K562 (cell line): ENCODE data around the gene CCDC178.

Experiments used
- CHD2 ChIP-seq: IDR thresholded peaks from 2 replicates; pipeline ENCODE4 v1.6.1; 2011; ENCODE audit warnings: low read depth, low read length
- HDAC2 ChIP-seq: fragments of 450-650 bp; IDR thresholded peaks from 2 replicates; pipeline ENCODE4 v1.6.1; 2016; ENCODE audit warnings: mild to moderate bottlenecking
- KLF13 ChIP-seq: fragments of 450-650 bp; IDR thresholded peaks from 2 replicates; pipeline ENCODE4 v1.6.1; 2016; ENCODE audit warnings: missing genetic modification characterization, low read depth, mild to moderate bottlenecking, missing compliant biosample characterization, moderate library complexity, borderline replicate concordance
- MAFG ChIP-seq: fragments of 450-650 bp; conservative IDR thresholded peaks from 2 replicates; pipeline ENCODE4 v1.6.1; 2016; ENCODE audit warnings: missing genetic modification characterization, missing compliant biosample characterization
- MXI1 ChIP-seq: IDR thresholded peaks from 2 replicates; pipeline ENCODE4 v1.6.1; 2011; ENCODE audit warnings: low read depth, mild to moderate bottlenecking, improper control_type of control experiment, low read length
- NUFIP1 ChIP-seq: fragments of 450-650 bp; IDR thresholded peaks from 2 replicates; pipeline ENCODE4 v1.6.1; 2018; ENCODE audit not compliant: partially characterized antibody
- POLR3A ChIP-seq: IDR thresholded peaks from 2 replicates; pipeline ENCODE4 v1.6.1; 2011; ENCODE audit warnings: borderline replicate concordance, mild to moderate bottlenecking, moderate library complexity; ENCODE audit not compliant: insufficient read length, insufficient read depth; ENCODE audit errors: extremely low read depth
- RBM14 ChIP-seq: fragments of 200-400 bp; formaldehyde crosslinking; IDR thresholded peaks from 2 replicates; pipeline ENCODE4 v1.6.1; 2018; ENCODE audit warnings: low read depth, mild to moderate bottlenecking, low read length, moderate library complexity, borderline replicate concordance; ENCODE audit not compliant: insufficient read depth
- SREBF2 ChIP-seq: sonication (generic); formaldehyde crosslinking; IDR thresholded peaks from 2 replicates; pipeline ENCODE4 v1.4.0; 2020; ENCODE audit warnings: mild to moderate bottlenecking, missing genetic modification reagents
- ZNF121 ChIP-seq: sonication (generic); formaldehyde crosslinking; conservative IDR thresholded peaks from 2 replicates; pipeline ENCODE4 v1.8.0; 2022; ENCODE audit warnings: missing genetic modification reagents
- TF ChIP-seq, protein P1 (sequence below): sonication (generic); formaldehyde crosslinking; IDR thresholded peaks from 2 replicates; pipeline ENCODE4 v1.8.0; 2022; ENCODE audit warnings: mild to moderate bottlenecking, missing genetic modification reagents
- TF ChIP-seq, protein P2 (sequence below): fragments of 250-450 bp; sonication (Bioruptor Pico); IDR thresholded peaks from 2 replicates; pipeline ENCODE4 v1.4.0; 2020; ENCODE audit warnings: mild to moderate bottlenecking, moderate library complexity
- TF ChIP-seq, protein P3 (sequence below): fragments of 250-450 bp; sonication (Bioruptor Pico); IDR thresholded peaks from 2 replicates; pipeline ENCODE4 v1.4.0; 2020; ENCODE audit warnings: mild to moderate bottlenecking

GRCh38 chr18:32937066-32937465 lies 503.5 kb downstream of the CCDC178 start:
- TF ChIP-seq, protein P1, sequence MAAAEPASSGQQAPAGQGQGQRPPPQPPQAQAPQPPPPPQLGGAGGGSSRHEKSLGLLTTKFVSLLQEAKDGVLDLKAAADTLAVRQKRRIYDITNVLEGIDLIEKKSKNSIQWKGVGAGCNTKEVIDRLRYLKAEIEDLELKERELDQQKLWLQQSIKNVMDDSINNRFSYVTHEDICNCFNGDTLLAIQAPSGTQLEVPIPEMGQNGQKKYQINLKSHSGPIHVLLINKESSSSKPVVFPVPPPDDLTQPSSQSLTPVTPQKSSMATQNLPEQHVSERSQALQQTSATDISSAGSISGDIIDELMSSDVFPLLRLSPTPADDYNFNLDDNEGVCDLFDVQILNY (CRISPR knock-in tag): no peak
- no peak for TF ChIP-seq NUFIP1
- TF ChIP-seq POLR3A: no peak
- no peak for TF ChIP-seq SREBF2 (CRISPR knock-in tag)
- TF ChIP-seq CHD2: no peak
- TF ChIP-seq MXI1: no peak
- TF ChIP-seq, protein P2, sequence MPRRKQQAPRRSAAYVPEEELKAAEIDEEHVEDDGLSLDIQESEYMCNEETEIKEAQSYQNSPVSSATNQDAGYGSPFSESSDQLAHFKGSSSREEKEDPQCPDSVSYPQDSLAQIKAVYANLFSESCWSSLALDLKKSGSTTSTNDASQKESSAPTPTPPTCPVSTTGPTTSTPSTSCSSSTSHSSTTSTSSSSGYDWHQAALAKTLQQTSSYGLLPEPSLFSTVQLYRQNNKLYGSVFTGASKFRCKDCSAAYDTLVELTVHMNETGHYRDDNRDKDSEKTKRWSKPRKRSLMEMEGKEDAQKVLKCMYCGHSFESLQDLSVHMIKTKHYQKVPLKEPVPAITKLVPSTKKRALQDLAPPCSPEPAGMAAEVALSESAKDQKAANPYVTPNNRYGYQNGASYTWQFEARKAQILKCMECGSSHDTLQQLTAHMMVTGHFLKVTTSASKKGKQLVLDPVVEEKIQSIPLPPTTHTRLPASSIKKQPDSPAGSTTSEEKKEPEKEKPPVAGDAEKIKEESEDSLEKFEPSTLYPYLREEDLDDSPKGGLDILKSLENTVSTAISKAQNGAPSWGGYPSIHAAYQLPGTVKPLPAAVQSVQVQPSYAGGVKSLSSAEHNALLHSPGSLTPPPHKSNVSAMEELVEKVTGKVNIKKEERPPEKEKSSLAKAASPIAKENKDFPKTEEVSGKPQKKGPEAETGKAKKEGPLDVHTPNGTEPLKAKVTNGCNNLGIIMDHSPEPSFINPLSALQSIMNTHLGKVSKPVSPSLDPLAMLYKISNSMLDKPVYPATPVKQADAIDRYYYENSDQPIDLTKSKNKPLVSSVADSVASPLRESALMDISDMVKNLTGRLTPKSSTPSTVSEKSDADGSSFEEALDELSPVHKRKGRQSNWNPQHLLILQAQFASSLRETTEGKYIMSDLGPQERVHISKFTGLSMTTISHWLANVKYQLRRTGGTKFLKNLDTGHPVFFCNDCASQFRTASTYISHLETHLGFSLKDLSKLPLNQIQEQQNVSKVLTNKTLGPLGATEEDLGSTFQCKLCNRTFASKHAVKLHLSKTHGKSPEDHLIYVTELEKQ (CRISPR knock-in tag): no peak
- no peak for TF ChIP-seq RBM14
- TF ChIP-seq KLF13 (tag): no peak
- TF ChIP-seq ZNF121: no peak
- no peak for TF ChIP-seq HDAC2
- no peak for TF ChIP-seq MAFG
- TF ChIP-seq, protein P3, sequence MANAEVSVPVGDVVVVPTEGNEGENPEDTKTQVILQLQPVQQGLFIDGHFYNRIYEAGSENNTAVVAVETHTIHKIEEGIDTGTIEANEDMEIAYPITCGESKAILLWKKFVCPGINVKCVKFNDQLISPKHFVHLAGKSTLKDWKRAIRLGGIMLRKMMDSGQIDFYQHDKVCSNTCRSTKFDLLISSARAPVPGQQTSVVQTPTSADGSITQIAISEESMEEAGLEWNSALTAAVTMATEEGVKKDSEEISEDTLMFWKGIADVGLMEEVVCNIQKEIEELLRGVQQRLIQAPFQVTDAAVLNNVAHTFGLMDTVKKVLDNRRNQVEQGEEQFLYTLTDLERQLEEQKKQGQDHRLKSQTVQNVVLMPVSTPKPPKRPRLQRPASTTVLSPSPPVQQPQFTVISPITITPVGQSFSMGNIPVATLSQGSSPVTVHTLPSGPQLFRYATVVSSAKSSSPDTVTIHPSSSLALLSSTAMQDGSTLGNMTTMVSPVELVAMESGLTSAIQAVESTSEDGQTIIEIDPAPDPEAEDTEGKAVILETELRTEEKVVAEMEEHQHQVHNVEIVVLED (CRISPR knock-in tag): no peak
